LHCN-M2 (cell line): ENCODE data around the gene SLC39A8. TPM values are rescaled to one million over a fixed set of nuclear protein-coding genes. Genes with fewer than 3 reads are reported as not detected.
"Not testable (repeated sequence)": the region's sequence is repeated elsewhere in the genome, so short reads cannot be mapped to it uniquely, and the experiment has no call there.

Source experiments
- DNase-seq: peaks from one replicate; pipeline ENCODE4 v3.0.0-alpha.2; 2012; ENCODE audit warnings: low read depth
- total RNA-seq: library from RNA; depleted of rRNA; stranded (reverse); fragments of >200 nt; gene quantifications from 2 replicates; pipeline ENCODE4 v1.2.3, GENCODE V29; 2014

The SLC39A8 gene
- total RNA-seq, 1 experiment from 2014 or later = 35.3 TPM

- DNase-seq = no peak
Measured at GRCh38 chr4:102301167-102301566, 44.1 kb downstream of the SLC39A8 start.

- DNase-seq = peak; percentile 44
Measured at GRCh38 chr4:102299354-102300107, 45.8 kb downstream of the SLC39A8 start.

GRCh38 chr4:102298716-102299115, 46.6 kb downstream of the SLC39A8 start:
- no peak for DNase-seq

- DNase-seq = no peak
Measured at GRCh38 chr4:102295153-102295862, 50.0 kb downstream of the SLC39A8 start.

GRCh38 chr4:102288497-102288896, 56.8 kb downstream of the SLC39A8 start:
- no peak for DNase-seq

- peak; percentile 70 for DNase-seq
Measured at GRCh38 chr4:102285831-102286230, 59.5 kb downstream of the SLC39A8 start.

- no peak for DNase-seq
Measured at GRCh38 chr4:102281171-102281839, 64.0 kb downstream of the SLC39A8 start.

GRCh38 chr4:102273317-102273716, 72.0 kb downstream of the SLC39A8 start:
- DNase-seq = not testable (repeated sequence)

- DNase-seq = no peak
Measured at GRCh38 chr4:102272318-102272717, 73.0 kb downstream of the SLC39A8 start.

GRCh38 chr4:102268355-102268754, 76.9 kb downstream of the SLC39A8 start:
- peak; percentile 19 for DNase-seq

GRCh38 chr4:102263024-102263787, 82.1 kb downstream of the SLC39A8 start:
- DNase-seq = peak; percentile 49

GRCh38 chr4:102259702-102260101, 85.6 kb downstream of the SLC39A8 start:
- DNase-seq = no peak

- peak; percentile 21 for DNase-seq
Measured at GRCh38 chr4:102259081-102259480, 86.2 kb downstream of the SLC39A8 start.

- no peak for DNase-seq
Measured at GRCh38 chr4:102256321-102256720, 89.0 kb downstream of the SLC39A8 start.

- DNase-seq = no peak
Measured at GRCh38 chr4:102253860-102254259, 91.4 kb downstream of the SLC39A8 start.

- DNase-seq = no peak
Measured at GRCh38 chr4:102252171-102252570, 93.1 kb downstream of the SLC39A8 start.

GRCh38 chr4:102250341-102250740, 94.9 kb downstream of the SLC39A8 start:
- no peak for DNase-seq

- DNase-seq = peak; percentile 78
Measured at GRCh38 chr4:102247041-102247440, 98.2 kb downstream of the SLC39A8 start.

GRCh38 chr4:102246416-102246815, 98.9 kb downstream of the SLC39A8 start:
- no peak for DNase-seq

- no peak for DNase-seq
Measured at GRCh38 chr4:102244878-102245535, 100.3 kb downstream of the SLC39A8 start.

- not testable (repeated sequence) for DNase-seq
Measured at GRCh38 chr4:102243296-102243695, 102.0 kb downstream of the SLC39A8 start.
